Activated CD4-positive, alpha-beta T cell treated with anti-CD3 and anti-CD28 coated beads, Interleukin-2, amount 10 ng/mL, durations not matched to agents 7 days and 5 days (primary cell): ENCODE measurements around the gene GPR42. TPM values are rescaled to one million over a fixed set of nuclear protein-coding genes. Genes with fewer than 3 reads are reported as not detected.

Experiments
- microRNA-seq: library from miRNA; unstranded; fragments of <30 nt; microRNA quantifications from one replicate; pipeline ENCODE4 v1.2.0, GENCODE V29; 2021; ENCODE audit warnings: borderline microRNAs expressed, borderline replicate concordance
- total RNA-seq, 2 experiments: library from RNA; stranded (reverse); gene quantifications; one replicate each; pipeline ENCODE4 v1.2.3, GENCODE V29; 2021

GPR42 gene
- total RNA-seq, 2 experiments from 2014 or later = not detected

Small RNAs within 50 kb of the gene (microRNA-seq; reads per million reads assigned to microRNA genes)
- not detected for gene MIR5196

Other genes starting within 250 kb of the GPR42 start
- gene LGI4, start 236.0 kb upstream of the GPR42 start, total RNA-seq = under 1 TPM; 0.37 to 0.40 TPM
- gene FXYD1, start 232.2 kb upstream of the GPR42 start, total RNA-seq = 1 to 10 TPM; 1.0 to 1.8 TPM
- 1 to 10 TPM; 4.5 to 5.0 TPM for gene FXYD7, start 227.8 kb upstream of the GPR42 start, total RNA-seq
- gene FXYD5, start 216.3 kb upstream of the GPR42 start, total RNA-seq = 100 to 1,000 TPM; 455 to 524 TPM
- gene FAM187B, start 142.3 kb upstream of the GPR42 start, total RNA-seq = not detected
- 1 to 10 TPM; 3.5 to 3.6 TPM for gene LSR, start 122.1 kb upstream of the GPR42 start, total RNA-seq
- 100 to 1,000 TPM; 150 to 162 TPM for gene USF2, start 102.1 kb upstream of the GPR42 start, total RNA-seq
- 1 to 10 TPM in 1 of 2 experiments, under 1 TPM in 1; 0.92 to 1.2 TPM for gene HAMP, start 88.5 kb upstream of the GPR42 start, total RNA-seq
- gene MAG, start 78.9 kb upstream of the GPR42 start, total RNA-seq = not detected
- gene CD22, start 41.9 kb upstream of the GPR42 start, total RNA-seq = under 1 TPM in 1 of 2 experiments, not detected in 1; 0.21 TPM
- gene FFAR1, start 23.2 kb upstream of the GPR42 start, total RNA-seq = not detected
- not detected for gene FFAR3, start 12.6 kb upstream of the GPR42 start, total RNA-seq
- gene FFAR2, start 77.2 kb downstream of the GPR42 start, total RNA-seq = not detected
- not detected for gene KRTDAP, start 119.4 kb downstream of the GPR42 start, total RNA-seq
- gene DMKN, start 142.6 kb downstream of the GPR42 start, total RNA-seq = not detected
- gene SBSN, start 157.2 kb downstream of the GPR42 start, total RNA-seq = not detected
- not detected for gene GAPDHS, start 162.4 kb downstream of the GPR42 start, total RNA-seq
- 10 to 100 TPM; 42.5 to 43.8 TPM for gene TMEM147, start 174.6 kb downstream of the GPR42 start, total RNA-seq
- not detected for gene ATP4A, start 192.6 kb downstream of the GPR42 start, total RNA-seq
- gene PMIS2, start 215.1 kb downstream of the GPR42 start, total RNA-seq = not detected
- 10 to 100 TPM; 52.2 to 57.9 TPM for gene HAUS5, start 241.7 kb downstream of the GPR42 start, total RNA-seq